ENCODE results near the gene FBXO34. TPM values are rescaled to one million over a fixed set of nuclear protein-coding genes. Genes with fewer than 3 reads are reported as not detected.

FBXO34 gene
- total RNA-seq, 2 experiments from 2014 or later = 26.3 to 28.8 TPM

- intact Hi-C loops (cut with micrococcal nuclease; ENCODE audit: unreplicated experiment) = loop anchor here (10.0 kb wide), 1 partner anchor 225 kb away; the partner anchor contains the start of gene MAPK1IP1L
- ChIA-PET POLR2A (interaction anchor here (2.3 to 2.4 kb wide), 2 partner anchors 10 to 71 kb away, joined by 9 to 11 read pairs; no protein-coding TSS in a partner anchor), CTCF (ENCODE audit: unreplicated experiment) (no interaction called here)
- Histone ChIP-seq H3K4me2 (ENCODE audit: low read length) (no peak overlapping the region), H3K4me3 (ENCODE audit: low read depth, low read length, poor library complexity, severe bottlenecking) (no peak overlapping the region), H3K27ac (ENCODE audit: low read depth, low read length, poor library complexity, severe bottlenecking) (no peak overlapping the region), H3K79me2 (ENCODE audit: insufficient read depth, low read depth, low read length) (peaks cover 86% of the 10 kb centered on the region), H4K20me1 (ENCODE audit: insufficient read depth, low read length) (0 out of 2 replicates have a peak, but pooled peaks cover 8% of the 10 kb centered on the region), H3K4me1 (ENCODE audit: insufficient read depth, low read length, poor library complexity, severe bottlenecking) (peaks cover 38% of the 10 kb centered on the region), H2AFZ (ENCODE audit: low read length) (no peak overlapping the region), H3K9me3 (ENCODE audit: low read length) (no peaks in the 10 kb centered on the region), H3K36me3 (ENCODE audit: insufficient read depth, low read length) (peaks cover 10% of the 10 kb centered on the region), H3K9me2 (ENCODE audit: insufficient read depth, low read length) (no peaks in the 10 kb centered on the region)
- no peak for DNase-seq (ENCODE audit: low spot score)
- TF ChIP-seq CTCF (conservative IDR thresholded peaks at IDR 0.05; ENCODE audit: low read length) (no peak), EZH2phosphoT487 (IDR thresholded peaks at IDR 0.05; ENCODE audit: borderline replicate concordance, low read depth, low read length) (no peak)
- BruUV-seq (replicated peaks) = no TSS peak
Measured at GRCh38 chr14:55279384-55279783, 8.2 kb downstream of the FBXO34 start.

GRCh38 chr14:55281316-55281839 lies 10.2 kb downstream of the FBXO34 start:
- POLR2A ChIA-PET = interaction anchor here (0.9 kb wide), 1 partner anchor 9 kb away, joined by 3 read pairs; no protein-coding TSS in a partner anchor
- peaks cover 24% of the 10 kb centered on the region for H3K4me1 ChIP-seq (ENCODE audit: insufficient read depth, low read length, poor library complexity, severe bottlenecking)
- 0 out of 2 replicates have a peak, but pooled peaks cover 8% of the 10 kb centered on the region for H4K20me1 ChIP-seq (ENCODE audit: insufficient read depth, low read length)
- H3K36me3 ChIP-seq (ENCODE audit: insufficient read depth, low read length) = peaks cover 3% of the 10 kb centered on the region
- H3K27ac ChIP-seq (ENCODE audit: low read depth, low read length, poor library complexity, severe bottlenecking) = no peak overlapping the region
- H3K4me2 ChIP-seq (ENCODE audit: low read length) = no peak overlapping the region
- no peaks in the 10 kb centered on the region for H3K9me3 ChIP-seq (ENCODE audit: low read length)
- no peak overlapping the region for H3K4me3 ChIP-seq (ENCODE audit: low read depth, low read length, poor library complexity, severe bottlenecking)
- intact Hi-C loops (cut with micrococcal nuclease; ENCODE audit: unreplicated experiment) = no loop called here
- no peak overlapping the region for H2AFZ ChIP-seq (ENCODE audit: low read length)
- CTCF ChIA-PET (ENCODE audit: unreplicated experiment) = no interaction called here
- TF ChIP-seq CTCF (conservative IDR thresholded peaks at IDR 0.05; ENCODE audit: low read length) (no peak), EZH2phosphoT487 (IDR thresholded peaks at IDR 0.05; ENCODE audit: borderline replicate concordance, low read depth, low read length) (no peak)
- BruUV-seq (replicated peaks) = no TSS peak
- no peak for DNase-seq (ENCODE audit: low spot score)
- H3K79me2 ChIP-seq (ENCODE audit: insufficient read depth, low read depth, low read length) = peaks cover 85% of the 10 kb centered on the region
- no peaks in the 10 kb centered on the region for H3K9me2 ChIP-seq (ENCODE audit: insufficient read depth, low read length)

GRCh38 chr14:55285048-55285652 lies 13.9 kb downstream of the FBXO34 start:
- Histone ChIP-seq H3K9me2 (ENCODE audit: insufficient read depth, low read length) (no peaks in the 10 kb centered on the region), H3K4me2 (ENCODE audit: low read length) (no peak overlapping the region), H3K36me3 (ENCODE audit: insufficient read depth, low read length) (no peaks in the 10 kb centered on the region), H2AFZ (ENCODE audit: low read length) (no peak overlapping the region), H3K4me1 (ENCODE audit: insufficient read depth, low read length, poor library complexity, severe bottlenecking) (no peaks in the 10 kb centered on the region), H3K27ac (ENCODE audit: low read depth, low read length, poor library complexity, severe bottlenecking) (no peak overlapping the region), H3K4me3 (ENCODE audit: low read depth, low read length, poor library complexity, severe bottlenecking) (no peak overlapping the region), H3K79me2 (ENCODE audit: insufficient read depth, low read depth, low read length) (peaks cover 71% of the 10 kb centered on the region; the same call in 1 of the 2 replicates), H3K9me3 (ENCODE audit: low read length) (no peaks in the 10 kb centered on the region), H4K20me1 (ENCODE audit: insufficient read depth, low read length) (0 out of 2 replicates have a peak, but pooled peaks cover 4% of the 10 kb centered on the region)
- BruUV-seq (replicated peaks) = no TSS peak
- no peak for TF ChIP-seq CTCF (conservative IDR thresholded peaks at IDR 0.05; ENCODE audit: low read length)
- no peak for TF ChIP-seq EZH2phosphoT487 (IDR thresholded peaks at IDR 0.05; ENCODE audit: borderline replicate concordance, low read depth, low read length)
- CTCF ChIA-PET (ENCODE audit: unreplicated experiment) = no interaction called here
- intact Hi-C loops (cut with micrococcal nuclease; ENCODE audit: unreplicated experiment) = no loop called here
- no peak for DNase-seq (ENCODE audit: low spot score)
- POLR2A ChIA-PET = interaction anchor here (1.3 kb wide), 1 partner anchor 36 kb away, joined by 5 read pairs; no protein-coding TSS in a partner anchor
